ENCODE measurements around the gene PACSIN1. TPM values are rescaled to one million over a fixed set of nuclear protein-coding genes. Genes with fewer than 3 reads are reported as not detected.

Gene PACSIN1
- total RNA-seq, 3 donors from 2014 or later (not counting 1 experiment from before 2014, with no cell fraction given): 2.2 to 6.6 (median 3.9) TPM

- 89% methylated on average over 8 of the region's 8 CpGs for WGBS (ENCODE audit: insufficient coverage)
- peaks cover 4% of the 10 kb centered on the region for H3K4me1 ChIP-seq (ENCODE audit: control insufficient read depth, insufficient read depth, low read length)
- H3K27me3 Mint-ChIP-seq (ENCODE audit: low read depth in 2 of 2): peaks cover 0 to 3% of the 10 kb centered on the region in 2 donors
- no peak overlapping the region for H3K27ac ChIP-seq (ENCODE audit: low read length)
- H3K4me1 Mint-ChIP-seq: peaks cover 0 to 13% of the 10 kb centered on the region in 2 donors
- ATAC-seq (no peak), DNase-seq (no peak)
- no peak for TF ChIP-seq CTCF (IDR thresholded peaks at IDR 0.05)
- no peaks in the 10 kb centered on the region for H3K9me3 Mint-ChIP-seq
- H3K9me3 ChIP-seq (ENCODE audit: control insufficient read depth, insufficient read depth, low read length): no peaks in the 10 kb centered on the region
- no peak overlapping the region for H3K4me3 ChIP-seq (ENCODE audit: low read length)
- no peaks in the 10 kb centered on the region for H3K27me3 ChIP-seq (ENCODE audit: control insufficient read depth, insufficient read depth, low read length)
- peak overlapping the region in 1 of 2 donors; percentile 22 for H3K27ac Mint-ChIP-seq
- intact Hi-C loops (cut with micrococcal nuclease): no loop called here
- no peaks in the 10 kb centered on the region for H3K36me3 ChIP-seq (ENCODE audit: control insufficient read depth, insufficient read depth, low read length)
- H3K36me3 Mint-ChIP-seq: no peaks in the 10 kb centered on the region
- no peak overlapping the region for H3K4me3 Mint-ChIP-seq
Observed at GRCh38 chr6:34551720-34552119, 85.8 kb downstream of the PACSIN1 start.

- Histone ChIP-seq H3K27me3 (ENCODE audit: control insufficient read depth, insufficient read depth, low read length) (no peaks in the 10 kb centered on the region), H3K9me3 (ENCODE audit: control insufficient read depth, insufficient read depth, low read length) (no peaks in the 10 kb centered on the region), H3K36me3 (ENCODE audit: control insufficient read depth, insufficient read depth, low read length) (no peaks in the 10 kb centered on the region), H3K4me3 (ENCODE audit: low read length) (no peak overlapping the region), H3K4me1 (ENCODE audit: control insufficient read depth, insufficient read depth, low read length) (peaks cover 4% of the 10 kb centered on the region), H3K27ac (ENCODE audit: low read length) (no peak overlapping the region)
- intact Hi-C loops (cut with micrococcal nuclease): no loop called here
- Mint-ChIP-seq H3K36me3 (no peaks in the 10 kb centered on the region), H3K9me3 (no peaks in the 10 kb centered on the region), H3K27me3 (ENCODE audit: low read depth in 2 of 2) (peaks cover 0 to 3% of the 10 kb centered on the region in 2 donors), H3K27ac (no peak overlapping the region), H3K4me1 (peaks cover 0 to 13% of the 10 kb centered on the region in 2 donors), H3K4me3 (no peak overlapping the region)
- ATAC-seq: no peak
- WGBS (ENCODE audit: insufficient coverage): 94% methylated on average over 5 of the region's 5 CpGs
- no peak for DNase-seq
- no peak for TF ChIP-seq CTCF (IDR thresholded peaks at IDR 0.05)
Observed at GRCh38 chr6:34552620-34553019, 86.7 kb downstream of the PACSIN1 start.

GRCh38 chr6:34553146-34553545, 87.3 kb downstream of the PACSIN1 start:
- H3K9me3 Mint-ChIP-seq: no peaks in the 10 kb centered on the region
- TF ChIP-seq CTCF (IDR thresholded peaks at IDR 0.05): no peak
- no peaks in the 10 kb centered on the region for H3K36me3 Mint-ChIP-seq
- no peak overlapping the region for H3K27ac Mint-ChIP-seq
- H3K27me3 Mint-ChIP-seq (ENCODE audit: low read depth in 2 of 2): peaks cover 0 to 3% of the 10 kb centered on the region in 2 donors
- H3K27ac ChIP-seq (ENCODE audit: low read length): no peak overlapping the region
- ATAC-seq: no peak
- no peaks in the 10 kb centered on the region for H3K27me3 ChIP-seq (ENCODE audit: control insufficient read depth, insufficient read depth, low read length)
- no peak overlapping the region for H3K4me3 Mint-ChIP-seq
- H3K4me1 ChIP-seq (ENCODE audit: control insufficient read depth, insufficient read depth, low read length): peaks cover 4% of the 10 kb centered on the region
- WGBS (ENCODE audit: insufficient coverage): 88% methylated on average over 3 of the region's 4 CpGs
- H3K9me3 ChIP-seq (ENCODE audit: control insufficient read depth, insufficient read depth, low read length): no peaks in the 10 kb centered on the region
- H3K4me1 Mint-ChIP-seq: peaks cover 0 to 13% of the 10 kb centered on the region in 2 donors
- DNase-seq: no peak
- H3K4me3 ChIP-seq (ENCODE audit: low read length): no peak overlapping the region
- no peaks in the 10 kb centered on the region for H3K36me3 ChIP-seq (ENCODE audit: control insufficient read depth, insufficient read depth, low read length)
- intact Hi-C loops (cut with micrococcal nuclease): no loop called here

- Mint-ChIP-seq H3K27ac (no peak overlapping the region), H3K9me3 (no peaks in the 10 kb centered on the region), H3K27me3 (ENCODE audit: low read depth in 2 of 2) (peaks cover 0 to 3% of the 10 kb centered on the region in 2 donors), H3K4me1 (peaks cover 0 to 13% of the 10 kb centered on the region in 2 donors), H3K4me3 (no peak overlapping the region), H3K36me3 (no peaks in the 10 kb centered on the region)
- TF ChIP-seq CTCF (IDR thresholded peaks at IDR 0.05): no peak
- no peak for ATAC-seq
- no peak for DNase-seq
- intact Hi-C loops (cut with micrococcal nuclease): no loop called here
- Histone ChIP-seq H3K36me3 (ENCODE audit: control insufficient read depth, insufficient read depth, low read length) (no peaks in the 10 kb centered on the region), H3K27me3 (ENCODE audit: control insufficient read depth, insufficient read depth, low read length) (no peaks in the 10 kb centered on the region), H3K4me3 (ENCODE audit: low read length) (no peak overlapping the region), H3K27ac (ENCODE audit: low read length) (no peak overlapping the region), H3K4me1 (ENCODE audit: control insufficient read depth, insufficient read depth, low read length) (peaks cover 4% of the 10 kb centered on the region), H3K9me3 (ENCODE audit: control insufficient read depth, insufficient read depth, low read length) (no peaks in the 10 kb centered on the region)
- WGBS (ENCODE audit: insufficient coverage): 59% methylated on average over 8 of the region's 10 CpGs
Observed at GRCh38 chr6:34553750-34554149, 87.9 kb downstream of the PACSIN1 start.
